ENCODE results near the gene C2orf15.
A peak's percentile ranks its signal among the peaks of the same experiment; 100 is the strongest.
"Not testable (repeated sequence)": the region's sequence is repeated elsewhere in the genome, so short reads cannot be mapped to it uniquely, and the experiment has no call there.

The C2orf15 gene

GRCh38 chr2:99184811-99185210, 43.3 kb downstream of the C2orf15 start:
- no peaks in the 10 kb centered on the region for H3K27me3 ChIP-seq (replicated peaks; ENCODE audit: control insufficient read depth, insufficient read depth, low read length)
- peaks cover 1% of the 10 kb centered on the region for H3K36me3 ChIP-seq (ENCODE audit: control insufficient read depth, insufficient read depth, low read length)
- no peak for TF ChIP-seq CTCF (IDR thresholded peaks at IDR 0.05; ENCODE audit: insufficient read depth, low read length, poor library complexity, severe bottlenecking)
- no peak overlapping the region for H3K4me3 ChIP-seq (replicated peaks; ENCODE audit: low read depth, low read length)
- DNase-seq (ENCODE audit: extremely low read depth, insufficient read length), result no peak

- no peaks in the 10 kb centered on the region for H3K27me3 ChIP-seq (replicated peaks; ENCODE audit: control insufficient read depth, insufficient read depth, low read length)
- no peak for TF ChIP-seq CTCF (IDR thresholded peaks at IDR 0.05; ENCODE audit: insufficient read depth, low read length, poor library complexity, severe bottlenecking)
- peaks cover 3% of the 10 kb centered on the region for H3K36me3 ChIP-seq (ENCODE audit: control insufficient read depth, insufficient read depth, low read length)
- no peak overlapping the region for H3K4me3 ChIP-seq (replicated peaks; ENCODE audit: low read depth, low read length)
- DNase-seq (ENCODE audit: extremely low read depth, insufficient read length), result no peak
Observed at GRCh38 chr2:99187011-99187410, 45.5 kb downstream of the C2orf15 start.

DNA sequence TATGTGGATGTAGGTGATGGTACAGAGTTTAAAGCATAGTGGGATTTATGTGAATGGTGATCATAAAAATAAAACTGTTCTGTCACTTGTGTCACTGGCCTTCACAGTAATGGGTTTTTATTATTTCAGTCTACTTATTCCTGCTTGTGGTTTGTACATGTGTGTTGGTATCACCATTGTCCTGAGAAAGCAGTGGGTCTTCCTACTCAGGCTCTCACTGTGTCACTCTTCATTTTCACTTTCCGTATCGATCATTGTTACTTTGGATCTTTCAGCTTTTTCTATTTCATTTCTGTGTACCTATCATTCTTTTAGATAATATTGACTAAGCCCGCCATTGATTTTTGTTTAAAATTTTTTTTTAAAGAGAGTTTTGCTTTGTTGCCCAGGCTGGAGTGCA, 46.9 kb downstream of the C2orf15 start:
- Histone ChIP-seq H3K27me3 (replicated peaks; ENCODE audit: control insufficient read depth, insufficient read depth, low read length) (no peaks in the 10 kb centered on the region), H3K36me3 (ENCODE audit: control insufficient read depth, insufficient read depth, low read length) (peaks cover 3% of the 10 kb centered on the region), H3K4me3 (replicated peaks; ENCODE audit: low read depth, low read length) (no peak overlapping the region)
- TF ChIP-seq CTCF (IDR thresholded peaks at IDR 0.05; ENCODE audit: insufficient read depth, low read length, poor library complexity, severe bottlenecking), result no peak
- no peak for DNase-seq (ENCODE audit: extremely low read depth, insufficient read length)

- TF ChIP-seq CTCF (IDR thresholded peaks at IDR 0.05; ENCODE audit: insufficient read depth, low read length, poor library complexity, severe bottlenecking), result peak; percentile 12
Observed at GRCh38 chr2:99190548-99190947, 49.0 kb downstream of the C2orf15 start.

DNA sequence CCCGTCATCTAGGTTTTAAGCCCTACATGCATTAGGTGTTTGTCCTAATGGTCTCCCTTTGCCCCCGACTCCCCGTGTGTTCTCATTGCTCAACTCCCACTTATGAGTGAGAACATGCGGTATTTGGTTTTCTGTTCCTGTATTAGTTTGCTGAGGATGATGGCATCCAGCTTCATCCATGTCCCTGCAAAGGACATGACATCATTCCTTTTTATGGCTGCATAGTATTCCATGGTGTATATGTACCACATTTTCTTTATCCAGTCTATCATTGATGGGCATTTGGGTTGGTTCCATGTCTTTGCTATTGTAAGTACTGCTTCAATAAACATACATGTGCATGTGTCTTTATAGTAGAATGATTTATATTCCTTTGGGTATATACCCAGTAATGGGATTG, 50.9 kb downstream of the C2orf15 start:
- DNase-seq (ENCODE audit: extremely low read depth, insufficient read length); H3K27me3 ChIP-seq (replicated peaks; ENCODE audit: control insufficient read depth, insufficient read depth, low read length); H3K36me3 ChIP-seq (ENCODE audit: control insufficient read depth, insufficient read depth, low read length); H3K4me3 ChIP-seq (replicated peaks; ENCODE audit: low read depth, low read length): not testable (repeated sequence)

More at GRCh38 chr2:99190548-99190947, 49.0 kb downstream of the C2orf15 start:
- Histone ChIP-seq H3K4me3 (replicated peaks; ENCODE audit: low read depth, low read length) (no peak overlapping the region), H3K36me3 (ENCODE audit: control insufficient read depth, insufficient read depth, low read length) (peaks cover 3% of the 10 kb centered on the region), H3K27me3 (replicated peaks; ENCODE audit: control insufficient read depth, insufficient read depth, low read length) (no peaks in the 10 kb centered on the region)
- no peak for DNase-seq (ENCODE audit: extremely low read depth, insufficient read length)

DNA sequence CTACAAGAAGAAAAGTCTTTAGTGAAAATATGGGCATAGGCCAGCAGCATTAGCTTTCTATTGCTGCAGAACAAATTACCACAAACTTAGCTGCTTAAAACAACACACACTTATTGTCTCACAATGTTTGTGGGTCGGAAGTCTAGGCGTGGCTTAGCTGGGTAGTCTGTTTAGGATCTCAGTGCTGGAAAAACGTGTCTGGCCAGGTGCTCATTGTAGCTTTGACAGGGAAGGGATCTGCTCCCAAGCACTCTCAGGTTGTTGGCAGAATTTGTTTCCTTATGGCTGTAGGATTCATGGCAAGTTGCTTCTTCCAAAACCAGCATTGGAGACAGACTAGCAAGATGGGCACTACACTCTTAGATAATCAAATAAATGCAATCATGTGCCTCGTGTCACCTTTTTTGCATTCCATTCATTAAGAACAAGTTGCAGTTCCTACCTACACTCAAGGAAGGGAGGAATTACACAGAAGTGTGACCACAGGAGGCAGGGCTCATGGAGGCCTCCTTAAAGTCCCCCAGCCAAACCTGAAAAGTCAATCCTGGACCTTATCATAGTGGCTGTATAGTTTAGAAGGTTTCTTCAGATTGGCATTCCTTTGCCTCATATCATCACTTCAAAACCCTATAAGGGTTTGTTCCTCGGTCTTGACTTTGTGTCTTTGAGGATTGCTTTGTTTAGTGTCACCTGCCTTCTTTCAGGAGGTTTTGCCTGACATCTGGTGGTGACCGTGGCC, 56.8 kb downstream of the C2orf15 start:
- H3K36me3 ChIP-seq (ENCODE audit: control insufficient read depth, insufficient read depth, low read length), result peaks cover 6% of the 10 kb centered on the region
- H3K27me3 ChIP-seq (replicated peaks; ENCODE audit: control insufficient read depth, insufficient read depth, low read length), result no peaks in the 10 kb centered on the region
- no peak for DNase-seq (ENCODE audit: extremely low read depth, insufficient read length)
- no peak for TF ChIP-seq CTCF (IDR thresholded peaks at IDR 0.05; ENCODE audit: insufficient read depth, low read length, poor library complexity, severe bottlenecking)
- H3K4me3 ChIP-seq (replicated peaks; ENCODE audit: low read depth, low read length), result no peak overlapping the region
